ENCODE data around the gene AGBL1. TPM values are rescaled to one million over a fixed set of nuclear protein-coding genes. Genes with fewer than 3 reads are reported as not detected.

AGBL1 gene
- total RNA-seq, 1 donor, result not detected

DNA sequence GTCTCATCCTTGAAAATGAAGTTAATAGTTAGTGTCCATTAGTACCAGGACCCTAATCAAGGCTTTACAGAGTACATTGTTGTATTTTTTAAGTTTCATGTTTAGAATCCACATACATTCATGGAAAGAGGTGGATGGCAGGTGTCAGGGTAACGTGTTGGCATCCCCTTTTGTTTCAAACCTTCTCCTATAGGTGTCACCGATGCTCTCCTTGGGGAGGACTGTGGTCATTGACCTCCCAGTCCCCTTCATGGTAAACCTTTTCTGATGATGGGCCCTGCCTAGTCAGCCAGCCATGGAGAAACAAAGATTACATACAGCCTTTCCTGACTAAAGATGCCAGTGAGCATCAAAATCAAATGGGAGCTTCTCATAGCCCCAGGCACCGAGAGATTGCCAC is 574.8 kb downstream of the AGBL1 start:
- H3K4me3 ChIP-seq (ENCODE audit: low read depth, low read length), result no peak overlapping the region
- no peak for DNase-seq (ENCODE audit: low read depth)
- TF ChIP-seq, protein P1, sequence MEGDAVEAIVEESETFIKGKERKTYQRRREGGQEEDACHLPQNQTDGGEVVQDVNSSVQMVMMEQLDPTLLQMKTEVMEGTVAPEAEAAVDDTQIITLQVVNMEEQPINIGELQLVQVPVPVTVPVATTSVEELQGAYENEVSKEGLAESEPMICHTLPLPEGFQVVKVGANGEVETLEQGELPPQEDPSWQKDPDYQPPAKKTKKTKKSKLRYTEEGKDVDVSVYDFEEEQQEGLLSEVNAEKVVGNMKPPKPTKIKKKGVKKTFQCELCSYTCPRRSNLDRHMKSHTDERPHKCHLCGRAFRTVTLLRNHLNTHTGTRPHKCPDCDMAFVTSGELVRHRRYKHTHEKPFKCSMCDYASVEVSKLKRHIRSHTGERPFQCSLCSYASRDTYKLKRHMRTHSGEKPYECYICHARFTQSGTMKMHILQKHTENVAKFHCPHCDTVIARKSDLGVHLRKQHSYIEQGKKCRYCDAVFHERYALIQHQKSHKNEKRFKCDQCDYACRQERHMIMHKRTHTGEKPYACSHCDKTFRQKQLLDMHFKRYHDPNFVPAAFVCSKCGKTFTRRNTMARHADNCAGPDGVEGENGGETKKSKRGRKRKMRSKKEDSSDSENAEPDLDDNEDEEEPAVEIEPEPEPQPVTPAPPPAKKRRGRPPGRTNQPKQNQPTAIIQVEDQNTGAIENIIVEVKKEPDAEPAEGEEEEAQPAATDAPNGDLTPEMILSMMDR (IDR thresholded peaks at IDR 0.05; ENCODE audit: insufficient read depth, low read length), result no peak

DNA sequence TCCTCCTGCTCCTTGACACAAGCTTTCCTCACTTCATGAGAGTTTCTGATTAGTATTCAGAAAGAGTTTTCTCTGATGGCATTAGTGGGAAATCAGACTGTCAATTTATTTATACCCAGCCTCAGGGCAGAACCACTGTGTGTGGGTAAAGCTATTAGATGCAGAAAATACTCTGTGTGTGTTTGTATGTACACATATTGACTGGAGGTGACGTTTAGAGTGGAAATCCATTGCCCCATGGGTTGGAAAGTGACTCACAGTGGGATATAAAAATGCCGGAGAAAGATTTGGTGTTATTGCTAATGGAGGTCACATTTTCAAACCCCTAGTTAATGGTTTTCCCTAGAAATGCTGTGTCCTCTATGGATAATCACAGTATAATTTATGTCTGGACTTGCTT is 577.6 kb downstream of the AGBL1 start:
- DNase-seq (ENCODE audit: low read depth), result no peak
- H3K4me3 ChIP-seq (ENCODE audit: low read depth, low read length), result no peak overlapping the region
- TF ChIP-seq, protein P1 (IDR thresholded peaks at IDR 0.05; ENCODE audit: insufficient read depth, low read length), result no peak

DNA sequence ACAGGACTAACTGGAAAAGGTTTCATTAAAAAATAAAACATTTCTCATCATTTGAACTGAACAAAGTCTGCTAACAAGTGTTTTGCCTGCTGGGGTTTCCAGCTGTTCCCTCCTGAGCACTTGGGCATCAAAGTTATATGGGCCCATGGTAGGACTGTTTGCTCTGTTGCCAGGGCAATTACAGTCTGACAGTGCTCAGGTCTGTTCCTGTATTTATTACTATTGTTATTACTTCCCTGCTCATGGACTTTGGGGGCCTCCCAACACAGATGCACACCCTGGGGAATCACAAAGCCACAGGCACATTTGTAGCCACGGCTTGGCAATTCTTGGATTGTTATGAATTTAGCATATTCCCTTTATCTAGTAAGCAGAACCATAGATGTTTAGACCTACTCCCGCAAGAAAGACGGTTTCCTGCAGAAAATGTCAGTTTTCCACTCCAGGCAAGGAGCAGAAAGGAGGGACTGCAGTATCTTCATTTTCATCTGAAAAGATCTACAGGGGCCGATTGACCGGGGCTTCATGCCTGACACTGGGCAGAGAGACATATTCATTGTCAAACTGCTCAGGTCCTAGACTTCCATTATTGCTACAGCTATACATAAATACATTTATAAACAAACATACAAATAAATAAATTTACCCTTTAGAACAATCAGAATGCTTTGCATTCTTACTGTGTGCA is 580.2 kb downstream of the AGBL1 start:
- DNase-seq (ENCODE audit: low read depth), result no peak
- no peak overlapping the region for H3K4me3 ChIP-seq (ENCODE audit: low read depth, low read length)
- TF ChIP-seq, protein P1 (IDR thresholded peaks at IDR 0.05; ENCODE audit: insufficient read depth, low read length), result no peak

- H3K4me3 ChIP-seq (ENCODE audit: low read depth, low read length), result no peak overlapping the region
- TF ChIP-seq, protein P1 (IDR thresholded peaks at IDR 0.05; ENCODE audit: insufficient read depth, low read length), result no peak
- DNase-seq (ENCODE audit: low read depth), result no peak
These were observed 581.9 kb downstream of the AGBL1 start for GRCh38 chr15:86661580-86661979.

GRCh38 chr15:86663304-86663703 is 583.6 kb downstream of the AGBL1 start:
- TF ChIP-seq, protein P1 (IDR thresholded peaks at IDR 0.05; ENCODE audit: insufficient read depth, low read length), result no peak
- no peak overlapping the region for H3K4me3 ChIP-seq (ENCODE audit: low read depth, low read length)
- no peak for DNase-seq (ENCODE audit: low read depth)

DNA sequence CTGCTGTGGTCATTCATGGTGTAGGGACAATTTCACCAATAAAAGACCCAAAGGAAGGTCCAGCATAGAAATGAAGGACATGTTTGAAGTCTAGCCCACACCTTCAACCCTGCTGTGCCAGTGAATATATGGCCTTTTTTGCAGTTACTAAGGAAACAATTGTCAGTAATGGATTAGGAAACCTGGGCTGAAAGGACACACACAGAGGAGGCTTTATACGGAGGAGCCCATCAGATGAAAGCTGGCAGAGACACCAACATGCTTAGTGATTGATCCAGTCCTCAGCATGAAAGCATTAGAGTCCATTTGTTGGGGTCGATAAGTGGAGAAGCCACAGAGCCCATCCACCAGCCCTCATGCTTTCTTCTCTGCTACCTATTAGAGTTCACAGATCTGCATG is 584.3 kb downstream of the AGBL1 start:
- TF ChIP-seq, protein P1 (IDR thresholded peaks at IDR 0.05; ENCODE audit: insufficient read depth, low read length), result no peak
- DNase-seq (ENCODE audit: low read depth), result no peak
- no peak overlapping the region for H3K4me3 ChIP-seq (ENCODE audit: low read depth, low read length)

- no peak overlapping the region for H3K4me3 ChIP-seq (ENCODE audit: low read depth, low read length)
- DNase-seq (ENCODE audit: low read depth), result no peak
- TF ChIP-seq, protein P1 (IDR thresholded peaks at IDR 0.05; ENCODE audit: insufficient read depth, low read length), result no peak
These were observed 584.9 kb downstream of the AGBL1 start for GRCh38 chr15:86664581-86664980.

Measured in fibroblast of the aortic adventitia (primary cell).